ENCODE measurements around the gene DNAJC5G. TPM values are rescaled to one million over a fixed set of nuclear protein-coding genes. Genes with fewer than 3 reads are reported as not detected.
"Not testable (repeated sequence)": the region's sequence is repeated elsewhere in the genome, so short reads cannot be mapped to it uniquely, and the experiment has no call there.

DNAJC5G gene
- polyA plus RNA-seq, 6 donors from 2014 or later, result not detected

- no peak overlapping the region for H3K27ac Mint-ChIP-seq
- H3K36me3 Mint-ChIP-seq, result no peaks in the 10 kb centered on the region
- H3K4me3 Mint-ChIP-seq, result no peak overlapping the region
- DNase-seq (no peak), ATAC-seq (ENCODE audit: low read depth in 2 of 2) (no peak)
- H3K9me3 Mint-ChIP-seq, result no peaks in the 10 kb centered on the region
- H3K27me3 Mint-ChIP-seq, result peaks cover 0 to 27% (median 25%) of the 10 kb centered on the region in 3 donors
- H3K4me1 Mint-ChIP-seq, result peaks cover 0 to 5% (median 0%) of the 10 kb centered on the region in 3 donors
Measured at GRCh38 chr2:27297195-27297594, 22.0 kb downstream of the DNAJC5G start.

- H3K27ac Mint-ChIP-seq, result no peak overlapping the region
- H3K4me3 Mint-ChIP-seq, result no peak overlapping the region
- ATAC-seq (ENCODE audit: low read depth in 2 of 2) (no peak), DNase-seq (no peak)
- H3K9me3 Mint-ChIP-seq, result no peaks in the 10 kb centered on the region
- H3K4me1 Mint-ChIP-seq, result peaks cover 0 to 8% (median 5%) of the 10 kb centered on the region in 3 donors
- H3K36me3 Mint-ChIP-seq, result no peaks in the 10 kb centered on the region
- peaks cover 0 to 27% (median 25%) of the 10 kb centered on the region in 3 donors for H3K27me3 Mint-ChIP-seq
Measured at GRCh38 chr2:27298391-27299080, 23.3 kb downstream of the DNAJC5G start.

- Mint-ChIP-seq H3K27me3 (peaks cover 11 to 39% (median 38%) of the 10 kb centered on the region in 3 donors), H3K4me1 (peaks cover 0 to 10% (median 8%) of the 10 kb centered on the region in 3 donors), H3K4me3 (peak overlapping the region in 1 of 8 donors; percentile 62)
- not testable (repeated sequence) for H3K36me3 Mint-ChIP-seq; H3K27ac Mint-ChIP-seq; DNase-seq; H3K9me3 Mint-ChIP-seq; ATAC-seq (ENCODE audit: low read depth in 2 of 2)
Measured at GRCh38 chr2:27300606-27301005, 25.4 kb downstream of the DNAJC5G start.

- no peaks in the 10 kb centered on the region for H3K9me3 Mint-ChIP-seq
- H3K27me3 Mint-ChIP-seq, result peaks cover 11 to 47% (median 32%) of the 10 kb centered on the region in 3 donors
- H3K27ac Mint-ChIP-seq, result peak overlapping the region in 1 of 6 donors; percentile 20
- peak overlapping the region; percentile 53 to 87 (median 74) for H3K4me3 Mint-ChIP-seq
- peak; percentile 54 to 62 for ATAC-seq (ENCODE audit: low read depth in 2 of 2)
- peak; percentile 46 for DNase-seq
- peaks cover 8 to 15% (median 15%) of the 10 kb centered on the region in 3 donors for H3K4me1 Mint-ChIP-seq
- H3K36me3 Mint-ChIP-seq, result no peaks in the 10 kb centered on the region
Measured at GRCh38 chr2:27303093-27304025, 28.1 kb downstream of the DNAJC5G start.

GRCh38 chr2:27304488-27305240 lies 29.4 kb downstream of the DNAJC5G start:
- H3K4me3 Mint-ChIP-seq, result no peak overlapping the region
- H3K4me1 Mint-ChIP-seq, result peaks cover 8 to 15% (median 15%) of the 10 kb centered on the region in 3 donors
- no peak for DNase-seq

GRCh38 chr2:27305516-27305915 lies 30.3 kb downstream of the DNAJC5G start:
- no peaks in the 10 kb centered on the region for H3K9me3 Mint-ChIP-seq
- DNase-seq, result no peak
- peak overlapping the region in 2 of 8 donors; percentile 46 to 62 for H3K4me3 Mint-ChIP-seq
- H3K4me1 Mint-ChIP-seq, result peaks cover 8 to 15% (median 15%) of the 10 kb centered on the region in 3 donors
- H3K36me3 Mint-ChIP-seq, result peaks cover 6 to 12% of the 10 kb centered on the region in 2 donors
- ATAC-seq (ENCODE audit: low read depth in 2 of 2), result no peak
- H3K27ac Mint-ChIP-seq, result no peak overlapping the region
- H3K27me3 Mint-ChIP-seq, result peaks cover 11 to 32% (median 16%) of the 10 kb centered on the region in 3 donors

More at GRCh38 chr2:27304488-27305240, 29.4 kb downstream of the DNAJC5G start:
- no peaks in the 10 kb centered on the region for H3K9me3 Mint-ChIP-seq
- ATAC-seq (ENCODE audit: low read depth in 2 of 2), result no peak
- peaks cover 2 to 6% of the 10 kb centered on the region in 2 donors for H3K36me3 Mint-ChIP-seq
- peaks cover 11 to 34% (median 19%) of the 10 kb centered on the region in 3 donors for H3K27me3 Mint-ChIP-seq
- no peak overlapping the region for H3K27ac Mint-ChIP-seq

GRCh38 chr2:27306136-27306535 lies 30.9 kb downstream of the DNAJC5G start:
- ATAC-seq (ENCODE audit: low read depth in 2 of 2), result no peak
- Mint-ChIP-seq H3K4me3 (peak overlapping the region in 5 of 8 donors; percentile 28 to 66 (median 61)), H3K9me3 (no peaks in the 10 kb centered on the region), H3K27ac (peak overlapping the region in 1 of 6 donors; percentile 91), H3K27me3 (peaks cover 11 to 32% (median 16%) of the 10 kb centered on the region in 3 donors), H3K4me1 (peaks cover 8 to 15% (median 15%) of the 10 kb centered on the region in 3 donors), H3K36me3 (peaks cover 7 to 14% of the 10 kb centered on the region in 2 donors)
- DNase-seq, result no peak

- DNase-seq (peak; percentile 17), ATAC-seq (ENCODE audit: low read depth in 2 of 2) (peak; percentile 60 to 66)
- H3K36me3 Mint-ChIP-seq, result peaks cover 13 to 20% of the 10 kb centered on the region in 2 donors
- peak overlapping the region in 6 of 8 donors; percentile 51 to 80 (median 64) for H3K4me3 Mint-ChIP-seq
- peaks cover 8 to 15% (median 15%) of the 10 kb centered on the region in 3 donors for H3K4me1 Mint-ChIP-seq
- no peaks in the 10 kb centered on the region for H3K9me3 Mint-ChIP-seq
- H3K27ac Mint-ChIP-seq, result peak overlapping the region in 1 of 6 donors; percentile 47
- peaks cover 11 to 32% (median 16%) of the 10 kb centered on the region in 3 donors for H3K27me3 Mint-ChIP-seq
Measured at GRCh38 chr2:27306573-27307286, 31.5 kb downstream of the DNAJC5G start.

- H3K4me3 Mint-ChIP-seq, result peak overlapping the region in 3 of 8 donors; percentile 29 to 61 (median 43)
- H3K9me3 Mint-ChIP-seq, result no peaks in the 10 kb centered on the region
- H3K27me3 Mint-ChIP-seq, result peaks cover 11 to 32% (median 16%) of the 10 kb centered on the region in 3 donors
- ATAC-seq (ENCODE audit: low read depth in 2 of 2) (no peak), DNase-seq (no peak)
- H3K36me3 Mint-ChIP-seq, result peaks cover 13 to 23% of the 10 kb centered on the region in 2 donors
- H3K27ac Mint-ChIP-seq, result no peak overlapping the region
- H3K4me1 Mint-ChIP-seq, result peaks cover 8 to 15% (median 15%) of the 10 kb centered on the region in 3 donors
Measured at GRCh38 chr2:27307287-27307544, 32.0 kb downstream of the DNAJC5G start.

GRCh38 chr2:27307545-27308358 lies 32.5 kb downstream of the DNAJC5G start:
- no peak for ATAC-seq (ENCODE audit: low read depth in 2 of 2)
- Mint-ChIP-seq H3K27ac (no peak overlapping the region), H3K9me3 (no peaks in the 10 kb centered on the region), H3K4me3 (peak overlapping the region in 2 of 8 donors; percentile 43 to 61), H3K27me3 (peaks cover 11 to 32% (median 16%) of the 10 kb centered on the region in 3 donors), H3K36me3 (peaks cover 13 to 27% of the 10 kb centered on the region in 2 donors), H3K4me1 (peaks cover 6 to 15% (median 15%) of the 10 kb centered on the region in 3 donors)
- DNase-seq, result no peak

- Mint-ChIP-seq H3K27ac (no peak within 1 kb of the TSS), H3K36me3 (peaks cover 13 to 27% of the 10 kb centered on the region in 2 donors), H3K4me1 (peaks cover 3 to 15% (median 9%) of the 10 kb centered on the region in 3 donors), H3K27me3 (peaks cover 11 to 32% (median 16%) of the 10 kb centered on the region in 3 donors), H3K4me3 (peak within 1 kb of the TSS in 4 of 8 donors; percentile 29 to 61 (median 39)), H3K9me3 (no peaks in the 10 kb centered on the region)
- DNase-seq (no peak), ATAC-seq (ENCODE audit: low read depth in 2 of 2) (no peak)
Measured at GRCh38 chr2:27308359-27308881, 33.2 kb downstream of the DNAJC5G start, which contains the start of gene UCN. UCN (minus strand) TSS chr2:27308445; CDS start chr2:27307895, 550 bp downstream.
